IMR-90 (cell line): Measurements from ENCODE around the gene ACSBG1. TPM values are rescaled to one million over a fixed set of nuclear protein-coding genes. Genes with fewer than 3 reads are reported as not detected.

ENCODE experiments used
- ATAC-seq: fragments of 200-7000 bp; cut with Tn5 transposase; 2 replicates; pipeline ENCODE4 v1.9.1; 2020; ENCODE audit warnings: low read depth, mild to moderate bottlenecking, moderate library complexity
- BruUV-seq: library from RNA; stranded (reverse); fragments of 400-500 nt; replicated peaks from 2 replicates; lab custom pipeline; 2021; lab: Mats Ljungman, UMichigan
- CTCF ChIA-PET: fragments of 300-600 bp; formaldehyde crosslinking; extraction: SDS; loops from one replicate; lab custom pipeline; 2021; ENCODE audit warnings: antibody characterized with exemption; lab: Yijun Ruan, JAX
- POLR2A ChIA-PET: fragments of 300-600 bp; sonication (Branson Sonifier 250); formaldehyde crosslinking; loops from one replicate; lab custom pipeline; 2022; ENCODE audit warnings: antibody characterized with exemption; ENCODE audit not compliant: unreplicated experiment; lab: Charles Lee
- DNase-seq: peaks from one replicate; pipeline ENCODE4 v3.0.0; 2013
- H2AFZ ChIP-seq: replicated peaks from 2 replicates; pipeline ENCODE3; 2013; ENCODE audit warnings: low read length, mild to moderate bottlenecking; ENCODE audit not compliant: poor library complexity
- H2AK5ac ChIP-seq: 2 replicates; pipeline ENCODE4 v1.6.1; 2013; ENCODE audit warnings: low read depth, low read length, inconsistent platforms
- H2AK9ac ChIP-seq: replicated peaks from 2 replicates; pipeline ENCODE3; 2013; ENCODE audit warnings: mild to moderate bottlenecking, low read depth, low read length, moderate library complexity; ENCODE audit not compliant: poor library complexity
- H2BK120ac ChIP-seq: 2 replicates; pipeline ENCODE4 v1.6.1; 2013; ENCODE audit warnings: low read depth, low read length, inconsistent platforms
- H2BK15ac ChIP-seq: 3 replicates; pipeline ENCODE4 v1.6.1; 2013; ENCODE audit warnings: low read depth, low read length, inconsistent platforms
- H2BK20ac ChIP-seq: 2 replicates; pipeline ENCODE4 v1.6.1; 2013; ENCODE audit warnings: low read depth, mild to moderate bottlenecking, inconsistent platforms, low read length, moderate library complexity
- H2BK5ac ChIP-seq: 2 replicates; pipeline ENCODE4 v1.6.1; 2013; ENCODE audit warnings: mild to moderate bottlenecking, low read depth, low read length, inconsistent platforms; ENCODE audit not compliant: poor library complexity, severe bottlenecking
- H3K14ac ChIP-seq: replicated peaks from 2 replicates; pipeline ENCODE4 v1.6.1; 2013; ENCODE audit warnings: low read depth, low read length, inconsistent platforms
- H3K18ac ChIP-seq: 2 replicates; pipeline ENCODE4 v1.6.1; 2013; ENCODE audit warnings: low read depth, low read length, control low read depth
- H3K23ac ChIP-seq: 2 replicates; pipeline ENCODE4 v1.6.1; 2013; ENCODE audit warnings: low read depth, low read length, inconsistent platforms
- H3K27ac ChIP-seq: 2 replicates; pipeline ENCODE4 v1.5.1; 2013; ENCODE audit warnings: mild to moderate bottlenecking, control low read depth, low read length; ENCODE audit not compliant: insufficient read depth
- H3K27me3 ChIP-seq: 2 replicates; pipeline ENCODE4 v1.6.1; 2013; ENCODE audit warnings: low read length; ENCODE audit not compliant: control insufficient read depth, insufficient read depth
- H3K36me3 ChIP-seq: 2 replicates; pipeline ENCODE4 v1.6.1; 2013; ENCODE audit warnings: low read length, mixed read lengths; ENCODE audit not compliant: control insufficient read depth, insufficient read depth
- H3K4ac ChIP-seq: 2 replicates; pipeline ENCODE4 v1.6.1; 2013; ENCODE audit warnings: low read depth, low read length, inconsistent platforms
- H3K4me1 ChIP-seq: 2 replicates; pipeline ENCODE4 v1.6.1; 2013; ENCODE audit warnings: low read length, mixed read lengths; ENCODE audit not compliant: control insufficient read depth, insufficient read depth
- H3K4me2 ChIP-seq: 2 replicates; pipeline ENCODE4 v1.6.1; 2013; ENCODE audit warnings: low read depth, mild to moderate bottlenecking, control low read depth, low read length, moderate library complexity
- H3K4me3 ChIP-seq: 2 replicates; pipeline ENCODE4 v1.5.1; 2013; ENCODE audit warnings: low read depth, mild to moderate bottlenecking, control low read depth, low read length, moderate library complexity; ENCODE audit not compliant: insufficient read depth
- H3K56ac ChIP-seq: 2 replicates; pipeline ENCODE4 v1.6.1; 2013; ENCODE audit warnings: low read length, inconsistent platforms; ENCODE audit not compliant: insufficient read depth; ENCODE audit errors: extremely low read depth
- H3K79me1 ChIP-seq, 2 experiments: 2 replicates each; pipeline ENCODE4 v1.6.1; 2013; ENCODE audit warnings: low read length in 2 of 2, inconsistent platforms in 1 of 2, low read depth in 1 of 2
- H3K9ac ChIP-seq: 2 replicates; pipeline ENCODE4 v1.6.1; 2013; ENCODE audit warnings: low read depth, low read length, control low read depth
- H3K9me1 ChIP-seq: 2 replicates; pipeline ENCODE4 v1.6.1; 2013; ENCODE audit warnings: low read length, inconsistent platforms; ENCODE audit not compliant: insufficient read depth
- H3K9me3 ChIP-seq: 2 replicates; pipeline ENCODE4 v1.6.1; 2013; ENCODE audit warnings: low read length; ENCODE audit not compliant: control insufficient read depth, insufficient read depth
- H4K20me1 ChIP-seq: 2 replicates; pipeline ENCODE4 v1.6.1; 2013; ENCODE audit warnings: low read length, inconsistent platforms; ENCODE audit not compliant: insufficient read depth
- H4K5ac ChIP-seq: 2 replicates; pipeline ENCODE4 v1.6.1; 2013; ENCODE audit warnings: mild to moderate bottlenecking, low read depth, low read length, control low read depth
- H4K8ac ChIP-seq, 2 experiments: 2 replicates each; pipeline ENCODE4 v1.6.1; 2013; ENCODE audit warnings: low read depth in 2 of 2, low read length in 2 of 2, control low read depth in 1 of 2, inconsistent platforms in 1 of 2
- H4K91ac ChIP-seq: 2 replicates; pipeline ENCODE4 v1.6.1; 2013; ENCODE audit warnings: low read depth, low read length, inconsistent platforms; ENCODE audit not compliant: insufficient read depth
- BHLHE40 ChIP-seq: fragments of 150-350 bp; IDR thresholded peaks from 2 replicates; pipeline ENCODE4 v1.6.1; 2016; ENCODE audit warnings: mild to moderate bottlenecking, low read depth, low read length
- CEBPB ChIP-seq: IDR thresholded peaks from 2 replicates; pipeline ENCODE4 v1.6.1; 2012; ENCODE audit warnings: low read depth, low read length, improper control_type of control experiment
- CHD1 ChIP-seq: IDR thresholded peaks from 2 replicates; pipeline ENCODE4 v1.6.1; 2012; ENCODE audit warnings: low read depth, low read length, improper control_type of control experiment
- CTCF ChIP-seq: conservative IDR thresholded peaks from 2 replicates; pipeline ENCODE4 v1.5.1; 2012; ENCODE audit warnings: mild to moderate bottlenecking, low read depth, low read length, improper control_type of control experiment
- FOS ChIP-seq: fragments of 150-350 bp; IDR thresholded peaks from 2 replicates; pipeline ENCODE4 v1.6.1; 2016; ENCODE audit warnings: low read depth, low read length
- MAFK ChIP-seq: IDR thresholded peaks from 2 replicates; pipeline ENCODE4 v1.6.1; 2012; ENCODE audit warnings: low read depth, low read length, improper control_type of control experiment
- MAZ ChIP-seq: IDR thresholded peaks from 2 replicates; pipeline ENCODE4 v1.6.1; 2012; ENCODE audit warnings: low read depth, mild to moderate bottlenecking, low read length, improper control_type of control experiment, moderate library complexity, borderline replicate concordance
- MXI1 ChIP-seq: IDR thresholded peaks from 2 replicates; pipeline ENCODE4 v1.6.1; 2012; ENCODE audit warnings: low read depth, mild to moderate bottlenecking, low read length, moderate library complexity, borderline replicate concordance
- NFE2L2 ChIP-seq: fragments of 150-350 bp; IDR thresholded peaks from 2 replicates; pipeline ENCODE4 v1.6.1; 2016; ENCODE audit warnings: low read depth, mild to moderate bottlenecking, low read length
- POLR2A ChIP-seq: IDR thresholded peaks from 2 replicates; pipeline ENCODE4 v1.6.1; 2012; ENCODE audit warnings: mild to moderate bottlenecking, low read depth, low read length
- RAD21 ChIP-seq: IDR thresholded peaks from 2 replicates; pipeline ENCODE4 v1.6.1; 2012; ENCODE audit warnings: low read length, improper control_type of control experiment
- RCOR1 ChIP-seq: IDR thresholded peaks from 2 replicates; pipeline ENCODE4 v1.6.1; 2012; ENCODE audit warnings: mild to moderate bottlenecking, low read length, improper control_type of control experiment; ENCODE audit not compliant: insufficient replicate concordance
- RFX5 ChIP-seq: IDR thresholded peaks from 2 replicates; pipeline ENCODE4 v1.8.0; 2012; ENCODE audit warnings: low read depth, mild to moderate bottlenecking, low read length, moderate library complexity
- SMC3 ChIP-seq: fragments of 150-350 bp; IDR thresholded peaks from 2 replicates; pipeline ENCODE4 v1.6.1; 2016; ENCODE audit warnings: low read depth, mild to moderate bottlenecking, antibody characterized with exemption, low read length, moderate library complexity
- USF2 ChIP-seq: fragments of 150-350 bp; IDR thresholded peaks from 2 replicates; pipeline ENCODE4 v1.6.1; 2017; ENCODE audit warnings: mild to moderate bottlenecking, antibody characterized with exemption, low read length, low read depth
- WGBS, 2 experiments: methylation state at CpG; one replicate each; pipeline versions ENCODE4 v1.1.5 to v1.1.7; 2013; ENCODE audit warnings: missing lambda C conversion rate in 2 of 2; ENCODE audit not compliant: insufficient read length in 1 of 2; ENCODE audit errors: extremely low coverage in 2 of 2; 5-methylcytosine and 5-hydroxymethylcytosine counted together
- dilution Hi-C: fragments of 300-500 bp; cut with HindIII; formaldehyde crosslinking; loops from one replicate; pipeline ENCODE4 v1.14.3; 2018; ENCODE audit warnings: low sequenced_read_pairs; ENCODE audit not compliant: unreplicated experiment
- in situ Hi-C: fragments of 300-500 bp; cut with MboI; formaldehyde crosslinking; loops from 3 replicates; pipeline ENCODE4 v1.14.3; 2019; ENCODE audit warnings: low sequenced_read_pairs, inconsistent platforms, mixed read lengths
- intact Hi-C: fragments of 100-400 bp; cut with micrococcal nuclease; formaldehyde crosslinking; loops from 2 replicates; pipeline ENCODE4 v1.10.0; 2022
- polyA plus RNA-seq, 3 experiments: library from polyadenylated mRNA; depleted of rRNA; stranded (reverse); fragments of >200 nt; gene quantifications; 2 replicates each; pipeline ENCODE4 v1.2.3, GENCODE V29; 2012; ENCODE audit warnings: low replicate concordance in 1 of 3
- total RNA-seq: library from RNA; depleted of rRNA; stranded (reverse); fragments of >200 nt; gene quantifications from 2 replicates; pipeline ENCODE4 v1.2.3, GENCODE V29; 2012
- TF ChIP-seq, protein P1 (sequence below): fragments of 150-350 bp; IDR thresholded peaks from 2 replicates; pipeline ENCODE4 v1.6.1; 2016; ENCODE audit warnings: low read depth, mild to moderate bottlenecking, low read length, moderate library complexity, borderline replicate concordance

The ACSBG1 gene
- total and polyA plus RNA-seq, 2 of the 4 experiments (the other 2 are of a cell fraction): 0.02 TPM; not detected in 1

GRCh38 chr15:78243058-78243457 is 8.7 kb upstream of the ACSBG1 start:
- no peak overlapping the region for H4K5ac ChIP-seq
- no peak overlapping the region for H4K8ac ChIP-seq
- ChIA-PET POLR2A (interaction anchor here (0.9 kb wide), 1 partner anchor 57 kb away, joined by 4 read pairs; the partner anchor contains the start of gene SKIC8), CTCF (interaction anchor here (0.7 to 1.0 kb wide), 4 partner anchors 133 to 283 kb away, joined by 3 to 7 read pairs (median 4); no protein-coding TSS in a partner anchor)
- H3K14ac ChIP-seq: no peak overlapping the region
- H3K4me2 ChIP-seq: no peak overlapping the region
- no peaks in the 10 kb centered on the region for H3K36me3 ChIP-seq
- H3K9ac ChIP-seq: no peak overlapping the region
- H4K91ac ChIP-seq: no peak overlapping the region
- peak overlapping the region; percentile 58 for H2AFZ ChIP-seq
- H3K18ac ChIP-seq: no peak overlapping the region
- H3K56ac ChIP-seq: no peak overlapping the region
- H2BK120ac ChIP-seq: no peak overlapping the region
- H3K9me1 ChIP-seq: no peaks in the 10 kb centered on the region; the same call in 1 of the 2 replicates
- no peak overlapping the region for H2BK15ac ChIP-seq
- in situ Hi-C loops (loop anchor here (5.0 kb wide), 1 partner anchor 286 kb away; no protein-coding TSS in a partner anchor), intact Hi-C loops (loop anchor here (5.0 kb wide), 2 partner anchors 111 to 341 kb away; partner anchors contain the start of gene CIB2), dilution Hi-C loops (no loop called here)
- H3K4me3 ChIP-seq: no peak overlapping the region
- H3K27ac ChIP-seq: no peak overlapping the region
- no peak overlapping the region for H2BK20ac ChIP-seq
- H3K23ac ChIP-seq: no peak overlapping the region
- H2AK5ac ChIP-seq: no peak overlapping the region
- TF ChIP-seq MAFK: no peak
- no peak for TF ChIP-seq RFX5
- TF ChIP-seq CEBPB: no peak
- no peak for TF ChIP-seq POLR2A
- TF ChIP-seq FOS: no peak
- no peak for TF ChIP-seq CHD1
- no peak for TF ChIP-seq RAD21
- TF ChIP-seq RCOR1: no peak
- TF ChIP-seq, protein P1, sequence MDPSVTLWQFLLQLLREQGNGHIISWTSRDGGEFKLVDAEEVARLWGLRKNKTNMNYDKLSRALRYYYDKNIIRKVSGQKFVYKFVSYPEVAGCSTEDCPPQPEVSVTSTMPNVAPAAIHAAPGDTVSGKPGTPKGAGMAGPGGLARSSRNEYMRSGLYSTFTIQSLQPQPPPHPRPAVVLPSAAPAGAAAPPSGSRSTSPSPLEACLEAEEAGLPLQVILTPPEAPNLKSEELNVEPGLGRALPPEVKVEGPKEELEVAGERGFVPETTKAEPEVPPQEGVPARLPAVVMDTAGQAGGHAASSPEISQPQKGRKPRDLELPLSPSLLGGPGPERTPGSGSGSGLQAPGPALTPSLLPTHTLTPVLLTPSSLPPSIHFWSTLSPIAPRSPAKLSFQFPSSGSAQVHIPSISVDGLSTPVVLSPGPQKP: no peak
- TF ChIP-seq NFE2L2: no peak
- TF ChIP-seq MXI1: no peak
- TF ChIP-seq BHLHE40: no peak
- TF ChIP-seq MAZ: no peak
- no peak for TF ChIP-seq CTCF
- TF ChIP-seq USF2: no peak
- TF ChIP-seq SMC3: no peak
- H2BK5ac ChIP-seq: no peak overlapping the region
- DNase-seq (no peak), ATAC-seq (no peak)
- BruUV-seq: no TSS peak
- H2AK9ac ChIP-seq: no peak overlapping the region
- WGBS, 2 experiments: 100% methylated on average over 1 of the region's 6 CpGs; no CpG with 5 or more reads in 1 of the 2 experiments
- no peaks in the 10 kb centered on the region for H3K9me3 ChIP-seq
- no peak overlapping the region for H3K4ac ChIP-seq
- H3K27me3 ChIP-seq: peaks cover 11% of the 10 kb centered on the region; the same call in 1 of the 2 replicates
- no peaks in the 10 kb centered on the region for H3K79me1 ChIP-seq
- H3K4me1 ChIP-seq: no peaks in the 10 kb centered on the region
- no peaks in the 10 kb centered on the region; the same call in 1 of the 2 replicates for H4K20me1 ChIP-seq
